HG03558 (cell line): ENCODE data around the gene CCSER1.
"Not testable (repeated sequence)": the region's sequence is repeated elsewhere in the genome, so short reads cannot be mapped to it uniquely, and the experiment has no call there.

Experiments
- ATAC-seq: cut with Tn5 transposase; IDR thresholded peaks from one replicate; pipeline ENCODE4 v1.9.1; 2021; ENCODE audit warnings: moderate number of reproducible peaks; ENCODE audit not compliant: unreplicated experiment; ENCODE audit errors: extremely low read depth

Gene CCSER1

DNA sequence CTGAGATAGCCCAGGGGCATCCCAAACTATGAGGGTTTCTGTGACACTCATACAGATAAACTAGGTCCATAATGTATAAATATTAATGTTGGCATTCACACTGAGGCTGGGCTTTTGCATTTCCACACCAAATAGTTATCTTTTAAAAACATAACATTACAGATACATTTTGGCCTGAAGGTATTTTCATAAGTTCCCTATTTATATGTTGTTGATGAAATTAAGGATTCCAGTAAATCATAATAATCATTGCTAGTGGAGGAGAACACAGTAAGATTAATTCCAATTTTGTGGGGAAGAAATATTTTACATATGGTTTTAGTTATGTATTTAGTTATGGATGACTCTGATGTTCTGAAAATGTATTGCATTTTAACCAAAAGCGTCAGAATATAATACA is 479.6 kb downstream of the CCSER1 start:
- no peak for ATAC-seq

DNA sequence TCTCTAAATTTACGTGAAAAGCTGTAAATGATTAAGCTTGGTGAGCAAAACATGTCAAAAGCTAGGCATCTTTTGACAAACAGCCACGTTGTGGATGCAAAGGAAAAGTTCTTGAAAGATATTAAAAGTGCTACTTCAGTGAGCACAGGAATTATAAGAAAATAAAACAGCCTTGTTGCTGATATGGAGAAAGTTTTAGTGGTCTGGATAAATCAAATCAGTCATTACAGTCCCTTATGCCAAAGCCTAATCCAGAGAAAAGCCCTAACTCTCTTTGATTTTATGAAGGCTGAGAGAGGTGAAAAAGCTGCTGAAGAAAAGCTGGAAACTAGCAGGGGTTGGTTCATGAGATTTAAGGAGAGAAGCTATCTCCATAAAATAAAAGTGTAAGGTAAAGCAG is 487.2 kb downstream of the CCSER1 start:
- ATAC-seq, result no peak

DNA sequence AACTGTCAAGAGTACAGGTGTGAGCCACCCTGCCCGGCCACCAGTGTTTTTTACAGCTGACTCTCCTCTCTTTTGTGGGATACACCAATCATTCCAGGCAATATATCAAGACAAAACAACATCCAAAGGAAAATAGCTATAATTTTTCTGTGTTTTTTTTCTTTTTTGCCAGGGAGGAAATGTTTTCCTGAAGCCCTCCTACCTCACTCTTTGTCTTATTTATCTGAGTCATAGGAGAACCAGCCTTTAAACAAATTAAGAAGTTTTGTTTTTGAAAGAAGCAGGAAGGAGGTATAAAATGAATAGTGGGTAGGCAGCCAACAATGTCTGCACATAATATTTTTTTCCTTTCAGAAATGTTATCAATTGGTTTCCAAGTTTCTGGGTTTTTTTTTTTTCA is 493.9 kb downstream of the CCSER1 start:
- no peak for ATAC-seq

GRCh38 chr4:90624781-90625180 is 497.6 kb downstream of the CCSER1 start:
- no peak for ATAC-seq

- no peak for ATAC-seq
These were observed 514.8 kb downstream of the CCSER1 start for GRCh38 chr4:90641861-90642599.

DNA sequence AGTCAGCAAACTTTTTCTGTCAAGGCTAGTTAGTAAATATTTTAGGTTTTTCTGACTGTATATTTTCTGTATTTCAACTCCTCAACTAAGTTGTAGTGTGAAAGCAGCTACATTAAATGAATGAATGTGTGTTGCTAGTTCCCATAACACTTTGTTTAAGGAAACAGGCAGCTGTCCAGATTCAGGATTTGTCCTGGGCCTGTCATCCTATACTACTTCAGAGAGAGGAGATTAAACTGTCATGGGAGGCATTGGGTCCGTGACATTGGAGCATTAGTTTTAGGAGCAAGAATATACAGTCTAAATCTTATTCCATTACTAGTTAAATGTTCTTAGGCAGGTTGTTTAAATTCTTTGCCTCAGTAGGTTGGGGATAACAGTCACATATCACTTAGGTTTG is 516.0 kb downstream of the CCSER1 start:
- ATAC-seq, result no peak

- ATAC-seq, result no peak
These were observed 521.1 kb downstream of the CCSER1 start for GRCh38 chr4:90648311-90648710.

DNA sequence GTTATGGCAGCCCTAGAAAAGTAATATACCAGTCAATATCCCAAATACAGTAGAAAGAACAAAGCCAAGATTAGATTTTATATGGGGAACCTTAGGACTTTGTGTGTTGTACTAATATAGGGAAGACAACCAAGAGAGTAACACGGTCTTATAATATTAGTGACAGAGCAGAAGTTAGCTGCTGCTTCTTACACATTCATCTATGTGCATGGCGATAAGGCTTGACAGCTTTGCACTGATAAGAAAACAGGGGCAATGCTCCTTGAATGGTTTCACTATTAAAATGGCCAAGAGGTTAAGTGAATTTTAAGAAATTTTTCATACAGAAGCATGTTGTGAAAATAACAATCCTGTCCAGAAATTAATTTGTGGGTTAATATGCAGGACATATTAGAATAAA is 521.6 kb downstream of the CCSER1 start:
- no peak for ATAC-seq

DNA sequence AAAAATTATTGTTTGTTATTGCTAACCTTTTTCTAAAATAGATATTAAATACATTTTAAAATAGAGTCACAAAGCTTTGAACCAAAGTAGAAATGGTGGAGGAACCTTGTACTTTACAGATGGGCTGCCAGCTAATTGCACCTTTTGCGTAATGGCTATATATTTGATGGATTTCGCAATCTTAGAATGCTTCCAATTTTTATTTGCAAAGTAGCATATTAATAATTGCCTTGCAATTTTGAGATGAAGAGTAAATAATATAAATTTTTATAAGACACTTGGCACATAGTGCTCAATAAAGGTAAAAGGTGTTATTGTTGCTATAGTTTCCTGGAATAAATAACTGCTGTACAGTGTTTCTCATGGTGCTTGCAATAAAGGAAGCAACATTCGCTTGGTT is 533.5 kb downstream of the CCSER1 start:
- ATAC-seq, result no peak

GRCh38 chr4:90670183-90670582 is 543.0 kb downstream of the CCSER1 start:
- ATAC-seq, result no peak

DNA sequence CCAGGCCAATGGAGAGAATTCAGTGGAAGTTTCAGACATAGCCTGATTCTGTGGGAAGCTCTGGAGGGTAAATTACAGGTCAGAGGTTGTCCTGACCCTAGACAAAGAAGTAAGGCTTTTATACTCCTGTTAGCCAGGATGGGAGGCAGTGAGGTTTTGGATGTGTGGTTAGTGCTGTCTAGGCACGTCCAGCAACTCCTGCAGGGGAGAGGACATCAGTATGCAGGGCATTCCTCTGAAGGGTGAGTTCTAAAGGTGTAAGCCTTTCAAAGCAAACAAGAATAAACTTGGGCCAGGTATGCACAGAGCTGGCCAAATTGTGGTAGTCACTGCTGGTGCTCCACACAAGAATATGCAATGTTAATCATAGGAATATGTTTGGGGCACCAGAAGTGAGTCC is 562.5 kb downstream of the CCSER1 start:
- no peak for ATAC-seq

- no peak for ATAC-seq
These were observed 568.2 kb downstream of the CCSER1 start for GRCh38 chr4:90695411-90695810.

- ATAC-seq, result not testable (repeated sequence)
These were observed 578.3 kb downstream of the CCSER1 start for GRCh38 chr4:90705501-90705900.

GRCh38 chr4:90715242-90715641 is 588.0 kb downstream of the CCSER1 start:
- ATAC-seq, result no peak

- no peak for ATAC-seq
These were observed 591.7 kb downstream of the CCSER1 start for GRCh38 chr4:90718931-90719330.

DNA sequence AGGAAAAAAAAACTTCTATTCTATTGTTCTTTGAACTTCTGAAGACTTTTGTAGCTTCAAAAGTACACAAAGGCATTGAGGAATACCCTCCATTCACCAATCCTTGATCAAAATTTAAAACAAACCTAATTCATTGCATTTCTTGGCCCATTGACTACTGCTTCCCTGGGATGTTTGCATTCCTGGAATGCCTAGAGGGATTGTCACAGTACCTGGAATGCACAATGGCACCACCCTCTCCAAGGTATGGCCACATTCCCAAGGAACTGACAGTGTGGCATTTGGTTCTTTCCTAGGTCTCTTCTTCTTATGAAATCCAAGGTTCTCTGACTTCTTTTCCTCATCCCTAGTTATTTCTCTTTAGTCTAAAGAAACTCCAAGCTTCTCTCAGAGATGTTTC is 600.7 kb downstream of the CCSER1 start:
- no peak for ATAC-seq

GRCh38 chr4:90730752-90731151 is 603.6 kb downstream of the CCSER1 start:
- no peak for ATAC-seq

- no peak for ATAC-seq
These were observed 606.0 kb downstream of the CCSER1 start for GRCh38 chr4:90733211-90733610.

DNA sequence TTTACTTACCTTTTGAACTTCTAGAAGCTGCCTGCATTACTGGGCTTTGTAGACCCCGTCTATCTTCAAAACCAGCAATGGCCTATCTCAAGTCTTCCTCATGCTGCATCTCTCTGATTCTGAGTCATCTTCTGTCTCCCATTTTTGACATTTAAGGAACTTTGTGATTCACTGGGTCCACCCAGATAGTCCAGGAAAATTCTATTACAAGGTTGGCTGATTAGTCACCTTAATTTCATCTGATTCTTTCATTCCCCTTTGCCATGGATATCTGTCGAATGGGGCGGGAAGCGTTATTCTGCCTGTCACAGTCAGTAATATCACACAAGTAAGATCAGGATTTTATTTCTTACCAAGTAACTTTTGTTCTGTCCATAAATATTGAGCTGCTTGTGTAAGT is 618.0 kb downstream of the CCSER1 start:
- ATAC-seq, result no peak

DNA sequence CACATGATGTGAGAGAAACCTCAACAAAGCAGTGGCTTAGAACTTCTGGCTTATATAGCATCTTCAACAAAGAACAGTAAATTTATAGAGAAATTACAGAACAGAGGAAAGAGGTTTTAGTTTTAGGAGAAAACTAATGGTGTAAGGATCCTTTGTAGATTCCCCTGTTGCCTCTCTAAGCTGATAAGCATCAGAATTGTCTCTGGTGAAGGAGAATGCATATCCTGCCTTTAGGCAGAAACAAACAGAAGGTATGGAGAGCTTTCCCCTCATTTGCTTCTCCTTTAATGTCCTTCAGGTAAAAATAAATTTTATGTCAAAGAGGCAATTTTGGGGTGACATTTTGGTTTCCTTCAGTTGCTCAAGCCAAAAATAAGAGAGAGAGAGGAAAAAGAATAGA is 625.9 kb downstream of the CCSER1 start:
- ATAC-seq, result no peak

GRCh38 chr4:90757534-90758060 is 630.4 kb downstream of the CCSER1 start:
- ATAC-seq, result no peak

GRCh38 chr4:90760059-90760458 is 632.9 kb downstream of the CCSER1 start:
- no peak for ATAC-seq
